Hematopoietic multipotent progenitor cell treated with erythropoietin and hydrocortisone succinate and interleukin-3 and kit ligand, for 8 days (in vitro differentiated cells): ENCODE measurements around the gene FRMD4B.
"Not testable (repeated sequence)": the region's sequence is repeated elsewhere in the genome, so short reads cannot be mapped to it uniquely, and the experiment has no call there.

Source experiments
- DNase-seq: peaks from one replicate; pipeline ENCODE4 v3.0.0-alpha.2; 2015

FRMD4B gene

DNA sequence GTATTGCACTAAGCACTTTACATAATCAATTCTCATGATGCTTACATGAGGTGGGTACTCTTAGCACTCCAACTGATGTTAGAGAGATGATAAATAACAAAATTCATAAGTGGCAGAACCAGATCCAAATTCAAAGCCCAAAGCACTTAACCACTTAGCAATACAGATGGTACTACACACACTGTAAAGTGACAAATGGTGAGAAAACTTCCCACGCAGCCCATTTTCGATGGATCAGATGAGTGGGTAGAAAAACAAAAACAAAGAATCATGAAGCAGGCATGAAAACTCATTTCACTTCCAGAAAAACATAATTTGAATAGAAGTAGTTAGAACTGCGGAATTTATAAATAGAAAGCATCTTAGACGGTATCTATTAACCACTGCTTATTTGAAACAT lies 66.2 kb downstream of the FRMD4B start:
- no peak for DNase-seq

DNA sequence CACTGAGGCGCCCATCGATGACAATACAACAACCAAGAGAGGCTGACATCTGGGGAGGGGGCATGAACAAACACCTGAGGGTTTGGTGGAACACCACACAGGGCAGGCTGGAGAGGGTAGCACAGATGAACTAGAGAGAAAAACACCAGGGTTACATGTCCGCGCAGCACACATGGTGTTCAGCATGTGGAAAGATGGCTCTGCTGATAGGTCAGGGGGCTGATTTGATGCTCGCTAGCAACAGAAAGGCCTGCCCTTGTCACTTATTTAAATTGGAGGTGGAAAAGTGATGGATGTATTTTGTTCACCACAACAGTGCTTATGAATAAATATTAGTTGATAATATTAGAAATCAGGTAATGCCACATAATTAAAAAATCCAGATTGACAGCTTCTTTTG lies 67.5 kb downstream of the FRMD4B start:
- DNase-seq: no peak

DNA sequence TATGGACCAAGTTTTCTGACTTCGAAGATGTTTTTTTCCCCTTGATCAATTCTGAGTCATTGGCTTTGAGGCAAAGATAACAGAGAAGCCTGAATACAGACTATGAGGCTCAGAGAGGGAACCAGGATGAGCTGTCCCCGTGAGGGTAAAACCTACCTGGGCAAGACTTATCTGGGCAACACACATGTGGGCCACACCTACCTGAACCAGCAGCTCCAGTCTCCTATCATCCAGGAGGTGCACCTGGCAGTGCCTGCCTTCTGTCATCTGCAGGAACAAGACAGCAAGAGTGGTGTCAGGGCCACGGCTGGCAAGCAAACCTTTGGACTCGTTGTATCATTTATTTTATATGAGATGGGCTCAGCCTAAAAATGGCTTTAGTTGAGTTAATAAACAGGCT lies 72.6 kb downstream of the FRMD4B start:
- DNase-seq: no peak

DNA sequence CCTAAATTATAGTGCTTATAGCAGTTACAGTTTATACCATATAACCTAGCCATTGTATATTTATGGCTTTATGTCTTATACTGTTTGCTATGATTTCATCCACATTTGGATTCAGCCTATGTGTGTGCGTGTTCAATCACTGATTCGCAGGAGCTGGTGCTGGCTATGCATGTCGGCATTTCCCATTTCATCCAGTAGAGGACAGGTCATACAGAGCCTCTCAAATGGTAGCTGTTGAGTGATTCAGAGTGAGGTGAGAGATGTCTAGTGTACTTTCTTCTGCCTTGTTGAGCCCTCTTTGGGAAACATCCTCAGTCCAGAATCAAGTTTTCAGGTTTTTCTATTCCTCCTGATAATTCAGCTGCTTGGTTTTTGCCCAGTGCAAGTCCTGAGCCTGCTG lies 76.1 kb downstream of the FRMD4B start:
- peak; percentile 24 for DNase-seq

DNA sequence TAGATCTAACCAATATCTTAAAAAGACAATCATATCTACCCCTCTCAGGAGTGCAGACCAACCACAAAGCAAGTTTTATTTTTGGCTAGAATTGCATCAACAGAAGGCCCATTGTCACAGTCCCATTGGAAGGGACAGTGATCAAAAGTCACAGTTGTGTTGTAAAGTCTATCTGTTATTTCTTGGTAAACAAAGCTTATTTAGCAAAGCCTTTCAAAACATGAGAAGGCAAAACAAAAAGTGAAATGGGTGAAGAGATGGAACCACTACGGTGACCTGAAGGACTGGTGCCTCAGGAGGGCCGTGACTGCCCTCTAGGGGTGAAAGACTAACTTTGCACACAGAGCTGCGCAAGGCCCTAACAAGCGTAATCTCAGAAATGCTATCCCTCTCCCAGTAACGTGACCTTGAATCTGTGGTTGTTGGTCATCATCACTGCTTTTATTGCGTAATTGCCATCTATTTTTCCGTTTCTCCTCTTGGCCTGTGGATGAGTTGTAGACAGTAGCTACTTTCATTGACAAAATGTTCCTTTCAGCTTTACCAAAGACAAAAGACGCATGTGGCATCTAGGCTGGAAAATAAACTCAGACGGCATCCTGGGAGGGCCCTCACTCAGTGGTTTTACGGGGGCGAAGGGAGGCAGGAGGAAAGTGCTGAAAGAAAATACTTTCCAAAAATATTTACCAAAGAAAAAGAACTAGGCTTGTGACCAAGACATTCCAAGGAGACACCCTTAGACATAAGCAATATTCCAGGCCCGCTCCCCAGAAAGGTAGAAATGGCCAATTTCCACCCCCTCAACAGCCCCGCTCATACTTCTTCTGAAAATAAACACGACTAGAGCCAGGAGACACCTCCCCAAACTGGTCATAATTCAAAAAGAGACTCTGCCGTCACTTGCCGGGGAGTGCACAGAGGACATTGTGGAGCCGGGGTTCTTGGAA lies 79.4 kb downstream of the FRMD4B start:
- DNase-seq: peak; percentile 80

DNA sequence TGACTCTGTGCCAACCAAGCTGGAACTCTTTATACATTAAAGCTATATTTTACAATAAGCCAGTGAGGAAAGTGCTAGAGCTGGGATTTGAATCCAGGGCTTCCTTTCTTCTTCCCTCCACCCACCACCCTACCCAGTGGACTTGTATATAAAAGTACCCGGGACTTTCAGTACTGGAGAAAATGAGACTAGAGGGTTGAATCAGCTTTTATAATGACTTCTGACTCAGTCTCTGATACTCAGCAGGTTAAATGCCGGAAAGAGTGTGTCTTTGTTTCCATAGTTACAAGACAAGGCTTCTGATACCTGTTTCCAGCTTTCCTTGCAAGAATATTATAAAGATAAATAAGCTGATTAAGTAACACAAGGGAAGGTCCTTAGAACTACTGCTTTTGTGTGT lies 80.9 kb downstream of the FRMD4B start:
- DNase-seq: no peak

DNA sequence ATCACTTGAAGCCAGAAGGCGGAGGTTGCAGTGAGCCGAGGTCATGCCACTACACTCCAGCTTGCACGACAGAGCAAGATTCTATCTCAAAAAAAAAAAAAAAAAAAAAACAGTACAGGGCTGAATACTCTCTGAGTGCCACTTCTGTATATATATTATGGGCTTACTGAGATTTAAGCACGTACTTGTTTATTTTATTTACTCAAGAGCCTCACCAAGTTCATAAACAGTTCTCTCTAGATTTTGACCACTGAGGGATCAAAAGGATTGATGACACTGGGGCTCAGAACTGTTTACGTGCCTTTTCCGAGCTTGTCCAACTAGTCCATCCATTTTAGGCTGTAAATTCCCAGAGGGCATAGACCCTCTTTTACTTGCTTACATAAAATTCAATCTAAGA lies 81.5 kb downstream of the FRMD4B start:
- DNase-seq: no peak

DNA sequence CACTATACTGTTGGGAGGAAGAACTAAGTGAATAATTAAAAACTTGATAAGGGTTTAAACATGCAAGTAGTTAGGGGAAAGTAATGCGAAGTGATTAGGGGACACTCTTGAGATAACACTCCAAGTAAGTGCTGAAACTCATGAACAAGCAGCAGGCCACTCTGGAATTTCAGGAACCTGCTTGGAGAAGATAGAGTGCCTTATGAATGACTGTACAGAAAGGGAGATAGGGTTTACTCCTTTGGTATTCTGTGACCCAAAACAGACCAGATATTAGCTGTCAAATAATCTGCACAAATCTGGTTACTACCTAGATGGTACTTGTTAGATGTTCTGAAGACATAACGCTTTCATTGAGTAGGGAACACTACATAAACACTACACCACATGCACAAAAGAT lies 85.6 kb downstream of the FRMD4B start:
- no peak for DNase-seq

DNA sequence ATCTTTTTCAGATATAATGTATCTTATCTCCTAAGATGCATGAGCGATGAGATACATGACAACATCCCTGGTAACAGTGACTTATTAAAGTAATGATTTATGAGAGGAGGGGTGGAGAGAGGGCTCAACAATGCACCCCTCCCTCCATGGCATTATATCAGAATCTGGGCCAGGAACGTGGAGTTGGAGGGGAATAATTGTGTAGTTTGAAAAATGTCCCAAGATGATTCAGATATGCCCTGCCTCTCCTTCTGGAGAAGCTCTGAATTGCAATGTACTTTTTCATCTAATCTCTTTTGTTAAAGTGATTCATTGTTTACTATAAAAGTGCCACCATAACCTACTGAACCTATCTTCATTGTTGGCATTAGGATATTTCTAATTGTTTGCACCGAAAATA lies 86.5 kb downstream of the FRMD4B start:
- DNase-seq: no peak

DNA sequence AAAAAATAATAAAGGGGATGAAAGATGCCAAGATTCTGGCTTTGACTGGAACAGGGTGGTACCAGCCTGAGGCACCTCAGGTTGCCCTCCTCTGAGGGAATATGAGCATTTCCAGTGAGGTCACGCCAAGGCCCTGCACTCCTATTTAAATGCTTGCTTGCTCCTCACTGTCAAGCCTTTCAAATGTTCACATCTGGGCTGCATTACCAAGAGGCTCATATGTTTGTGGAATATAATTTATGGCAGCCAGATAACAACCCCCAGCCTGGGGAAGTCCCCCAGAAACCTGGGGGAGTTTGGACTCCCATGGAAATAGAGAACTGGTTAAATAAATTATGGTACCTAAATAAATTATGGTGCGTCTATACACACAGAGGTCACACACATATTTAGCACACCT lies 88.4 kb downstream of the FRMD4B start:
- DNase-seq: no peak

DNA sequence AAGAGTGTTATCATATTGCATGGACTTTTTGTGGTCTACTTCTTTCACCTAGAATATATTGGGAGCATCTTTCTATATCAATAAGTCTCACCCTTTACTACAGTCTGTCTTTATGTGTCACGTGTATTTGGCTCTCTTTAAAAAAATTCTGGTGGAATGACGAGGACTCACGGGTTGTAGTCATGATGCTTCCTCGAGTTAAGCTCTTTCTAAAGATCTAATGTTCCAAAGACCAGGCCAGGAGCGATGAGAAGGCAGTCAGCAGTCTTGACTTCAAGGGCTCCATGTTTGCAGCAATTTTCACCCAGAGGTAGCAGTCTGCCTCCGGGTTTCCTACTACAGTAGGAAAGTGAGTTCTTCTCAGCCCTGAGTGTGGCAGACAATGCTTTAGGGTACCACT lies 88.9 kb downstream of the FRMD4B start:
- DNase-seq: no peak

DNA sequence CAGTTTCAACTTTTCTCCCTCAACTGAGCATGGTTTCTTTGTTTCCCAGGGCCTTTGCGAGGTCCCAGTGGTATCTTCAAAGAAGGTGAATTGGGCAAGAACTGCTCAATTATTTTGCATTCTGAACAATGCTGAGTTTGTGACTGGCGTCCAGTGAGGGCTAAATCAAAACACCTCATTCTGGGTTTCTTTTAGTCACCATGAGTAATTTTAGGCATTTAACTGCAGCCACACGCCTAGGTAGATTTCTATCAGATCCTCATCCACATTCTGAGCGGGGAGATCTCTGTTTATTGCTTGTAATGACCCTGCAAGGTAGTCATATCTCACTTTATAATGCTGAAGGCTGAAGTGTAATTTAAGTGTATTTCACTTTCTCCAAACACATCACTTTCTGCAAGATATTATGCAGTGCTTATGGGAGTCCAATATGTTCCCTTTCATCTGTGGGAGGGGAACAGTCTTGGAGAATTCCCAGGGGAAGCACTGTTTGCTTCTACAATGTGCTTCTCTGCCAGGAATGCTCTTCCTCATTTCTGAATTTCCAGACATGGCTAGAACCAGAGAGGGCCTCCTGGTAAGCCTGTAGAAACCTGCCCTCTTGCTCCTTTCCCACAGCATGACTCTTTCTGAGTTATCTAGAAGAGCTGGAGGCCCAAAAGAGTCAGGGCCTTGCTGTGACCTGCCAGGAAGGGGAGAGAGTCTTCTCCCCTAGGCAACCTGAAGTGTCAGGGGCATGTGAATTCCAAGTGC lies 91.7 kb downstream of the FRMD4B start:
- no peak for DNase-seq

DNA sequence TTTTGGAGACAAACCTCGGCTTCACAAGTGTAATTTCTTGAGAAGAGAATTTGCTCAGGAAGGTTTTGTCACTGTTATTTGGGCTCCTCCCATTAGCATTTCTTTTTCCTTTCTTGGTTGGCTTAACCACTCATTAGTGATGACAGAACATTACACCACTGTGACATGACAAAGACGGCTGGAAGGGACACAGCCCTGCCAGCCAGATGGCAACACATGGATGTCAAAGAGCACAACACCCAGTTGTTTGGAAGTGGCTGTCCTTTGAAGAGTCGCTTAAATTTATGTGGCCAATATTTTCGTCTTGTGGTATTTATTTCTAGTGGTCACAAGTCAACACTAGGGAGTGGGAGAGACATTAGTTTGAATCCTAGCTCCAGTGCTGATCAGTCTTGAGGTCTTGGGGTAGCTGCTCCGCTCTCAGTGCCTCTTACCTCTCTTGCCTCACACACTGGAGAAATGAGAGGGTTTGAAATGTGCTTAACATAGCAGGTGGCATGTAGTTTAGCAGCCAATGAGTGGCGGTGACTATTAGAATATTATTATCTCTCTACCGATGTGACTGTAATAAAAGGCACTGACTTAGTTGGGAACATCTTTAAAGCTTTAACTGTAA lies 92.8 kb downstream of the FRMD4B start:
- DNase-seq: no peak

DNA sequence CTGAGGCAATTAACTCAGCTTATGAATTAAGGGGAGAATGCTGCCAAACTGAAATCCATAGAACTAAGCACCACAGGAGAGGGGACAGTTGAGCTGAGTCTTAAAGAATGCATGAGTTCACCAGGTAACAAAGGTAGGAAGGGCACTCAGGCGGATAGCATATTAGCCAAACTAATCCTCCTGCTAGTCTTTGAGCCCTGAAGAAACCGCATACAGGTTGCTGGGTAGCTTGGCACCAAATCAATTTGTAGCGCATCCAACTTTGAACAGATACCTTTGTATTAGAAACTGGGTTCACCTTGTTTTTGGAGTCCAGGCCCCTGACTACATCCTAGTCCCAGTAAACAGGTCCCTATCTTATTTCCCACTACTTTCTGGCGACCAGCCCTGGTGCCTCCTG lies 93.7 kb downstream of the FRMD4B start:
- DNase-seq: no peak

DNA sequence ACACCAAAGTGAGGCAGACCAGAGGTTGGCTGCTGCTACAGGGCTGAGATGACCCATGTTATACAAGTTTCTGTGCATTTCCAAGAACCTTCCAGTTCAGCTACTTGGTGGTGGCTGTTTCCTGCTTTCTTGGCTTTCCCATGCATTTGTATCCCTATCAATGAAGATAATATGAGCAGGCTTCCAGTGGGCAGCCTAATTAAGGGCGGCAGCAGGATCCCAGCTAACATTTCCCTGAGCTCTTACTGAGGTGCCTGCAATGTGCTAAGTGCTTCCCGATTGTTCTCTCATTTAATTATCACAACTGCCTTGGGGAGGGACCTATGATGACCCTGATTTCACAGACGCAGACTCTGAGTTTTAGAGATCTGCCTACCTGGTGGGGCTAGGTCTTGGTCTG lies 95.5 kb downstream of the FRMD4B start:
- no peak for DNase-seq

DNA sequence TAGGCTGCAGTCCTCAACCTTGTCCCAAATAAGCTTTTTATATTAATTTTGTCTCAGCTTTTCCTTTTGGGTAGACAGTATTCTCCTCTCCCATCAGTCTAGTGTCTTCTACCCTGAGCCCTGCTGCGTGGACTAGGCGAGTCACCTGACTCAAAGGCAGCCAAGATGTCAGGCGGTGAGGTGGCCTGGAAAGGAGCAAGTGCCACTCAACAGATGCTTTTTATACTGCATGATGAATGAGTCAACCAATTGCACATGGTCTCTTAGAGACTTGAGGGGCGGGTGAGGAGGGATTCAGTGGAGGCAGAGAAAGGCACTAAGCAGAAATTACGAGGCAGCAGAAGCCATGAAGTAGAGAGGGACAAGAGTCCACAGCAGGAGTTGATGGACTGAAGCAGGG lies 95.9 kb downstream of the FRMD4B start:
- DNase-seq: no peak

DNA sequence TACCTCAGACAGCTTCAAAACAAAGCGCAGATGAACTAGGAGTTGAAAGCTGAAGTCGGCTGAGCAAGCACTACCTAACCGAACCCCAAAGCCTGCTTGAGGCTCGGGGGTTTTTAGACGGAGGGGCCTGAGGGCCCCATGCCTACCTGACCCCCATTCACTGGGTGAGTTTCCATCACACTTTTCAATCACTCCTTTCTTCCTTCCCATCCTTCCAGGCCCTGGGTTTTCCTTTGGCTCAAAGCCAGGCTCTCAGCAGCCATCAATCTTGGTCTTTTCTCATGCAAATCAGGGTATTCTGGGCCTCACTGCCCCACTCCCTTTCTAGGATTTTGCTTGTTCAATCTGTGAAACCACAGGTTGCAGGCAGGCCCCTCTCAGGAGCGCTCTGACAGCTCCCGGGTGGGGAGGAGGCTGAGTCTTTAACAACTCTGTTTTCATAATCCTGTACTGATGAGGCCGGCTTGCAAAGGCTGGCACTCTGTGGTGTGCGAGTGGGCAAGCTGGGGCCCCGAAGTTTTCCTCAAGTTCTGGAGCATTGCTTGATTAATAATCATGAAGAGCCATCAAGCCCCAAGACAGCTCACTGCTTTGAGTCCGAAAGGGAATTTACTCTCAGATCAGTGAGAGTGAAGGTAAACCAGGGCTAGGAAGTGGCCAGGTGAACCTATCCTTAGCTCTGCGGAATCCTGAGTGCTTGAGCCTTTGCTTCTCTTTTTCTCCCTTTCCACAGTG lies 97.6 kb downstream of the FRMD4B start:
- no peak for DNase-seq

DNA sequence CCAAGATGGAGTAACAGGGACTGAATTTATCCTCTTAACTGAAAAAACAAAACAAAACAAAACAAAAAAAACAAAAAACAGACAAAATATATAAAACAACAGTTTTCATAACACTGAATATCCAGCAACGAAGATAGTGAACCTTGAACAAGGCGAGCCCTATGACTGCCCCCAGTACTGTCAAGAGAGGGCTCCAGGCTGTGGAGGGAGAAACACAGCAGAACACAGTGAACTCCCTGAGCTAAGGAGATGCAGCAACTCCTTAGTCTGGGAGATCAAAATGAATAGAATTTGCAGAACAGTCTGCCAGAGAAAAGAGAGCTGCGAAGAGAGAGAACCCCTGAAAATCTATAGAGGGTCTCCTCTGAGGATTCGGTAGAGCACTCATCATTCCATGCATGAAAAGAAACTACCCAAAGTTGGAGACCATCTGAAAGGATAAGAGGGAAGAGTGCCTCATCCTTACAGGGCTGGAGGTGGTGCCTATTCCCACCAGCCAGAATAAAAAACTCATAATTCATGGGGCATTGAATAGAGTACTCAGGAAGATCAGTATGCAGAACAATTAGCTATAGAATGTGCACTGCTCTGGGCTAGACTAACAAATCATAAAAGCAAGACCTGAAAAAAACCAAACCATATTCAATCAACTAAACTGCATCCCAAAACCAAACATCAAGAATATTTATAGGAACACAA lies 101.8 kb downstream of the FRMD4B start:
- no peak for DNase-seq

DNA sequence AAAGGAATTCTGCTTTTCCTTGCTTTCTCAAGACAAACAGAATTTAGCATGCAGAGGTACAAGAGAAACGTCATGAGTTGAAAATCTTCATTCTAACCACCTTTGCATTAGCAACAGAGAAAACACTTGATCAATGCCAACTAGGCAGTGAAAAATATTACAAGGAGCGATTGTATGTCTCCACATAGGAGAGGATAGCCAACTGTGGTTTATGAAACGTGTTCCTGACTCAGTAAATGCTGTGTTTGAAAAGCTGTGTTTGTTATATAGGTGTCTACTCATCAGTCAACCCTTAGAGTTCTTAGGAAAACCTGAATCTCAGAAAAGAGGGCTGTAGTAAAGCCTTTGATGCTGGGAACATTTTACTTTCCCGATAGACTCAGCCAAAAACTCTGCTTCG lies 102.4 kb downstream of the FRMD4B start:
- DNase-seq: no peak

DNA sequence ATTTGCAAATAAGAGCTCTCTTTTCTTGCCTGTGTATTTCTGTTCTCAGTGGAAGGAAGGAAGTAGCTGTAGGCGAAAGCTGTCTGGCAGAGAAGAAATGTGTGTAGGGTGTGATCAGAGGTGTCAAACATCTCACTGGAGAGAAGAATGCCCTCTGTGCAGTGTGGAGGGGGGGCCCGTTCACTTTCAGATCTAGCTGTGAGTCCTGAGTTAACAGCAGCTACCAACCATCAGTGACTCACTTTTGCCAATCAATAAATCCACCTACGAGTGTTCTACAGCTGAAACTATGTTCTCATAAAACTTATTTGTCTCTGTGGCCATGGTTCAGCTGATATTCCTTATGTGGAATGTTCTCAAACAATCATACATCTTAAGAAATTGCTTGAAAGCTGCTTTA lies 103.7 kb downstream of the FRMD4B start:
- no peak for DNase-seq

DNA sequence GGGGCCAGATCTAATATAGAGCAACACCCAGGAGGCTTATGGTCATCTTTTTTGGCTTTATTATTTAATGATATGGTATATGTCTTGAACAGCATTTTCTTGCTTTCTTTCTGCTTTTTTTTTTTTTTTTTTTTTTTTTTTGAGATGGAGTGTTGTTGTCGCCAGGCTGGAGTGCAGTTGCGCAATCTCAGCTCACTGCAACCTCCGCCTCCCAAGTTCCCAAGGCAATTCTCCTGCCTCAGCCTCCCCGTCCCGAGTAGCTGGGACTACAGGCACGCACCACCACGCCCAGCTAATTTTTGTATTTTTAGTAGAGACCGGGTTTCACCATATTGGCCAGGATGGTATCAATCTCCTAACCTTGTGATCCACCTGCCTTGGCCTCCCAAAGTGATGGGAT lies 108.5 kb downstream of the FRMD4B start:
- not testable (repeated sequence) for DNase-seq

DNA sequence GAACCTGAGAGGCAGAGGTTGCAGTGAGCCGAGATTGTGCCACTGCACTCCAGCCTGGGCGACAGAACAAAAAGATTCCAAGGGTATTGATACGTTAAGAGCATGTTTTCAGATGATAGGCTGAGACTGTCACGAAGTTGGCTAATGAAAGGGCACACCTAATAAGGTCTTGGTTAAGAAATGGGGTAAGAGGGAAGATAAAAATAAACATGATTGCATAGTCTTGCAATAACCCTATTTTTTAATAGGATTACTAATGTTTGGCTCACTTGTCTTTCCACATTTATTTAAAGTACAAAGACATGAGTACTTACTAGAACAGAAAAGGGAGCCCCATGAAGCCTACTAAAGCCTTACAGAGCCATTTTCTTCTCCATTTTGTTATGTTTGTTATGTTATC lies 109.0 kb downstream of the FRMD4B start:
- no peak for DNase-seq

DNA sequence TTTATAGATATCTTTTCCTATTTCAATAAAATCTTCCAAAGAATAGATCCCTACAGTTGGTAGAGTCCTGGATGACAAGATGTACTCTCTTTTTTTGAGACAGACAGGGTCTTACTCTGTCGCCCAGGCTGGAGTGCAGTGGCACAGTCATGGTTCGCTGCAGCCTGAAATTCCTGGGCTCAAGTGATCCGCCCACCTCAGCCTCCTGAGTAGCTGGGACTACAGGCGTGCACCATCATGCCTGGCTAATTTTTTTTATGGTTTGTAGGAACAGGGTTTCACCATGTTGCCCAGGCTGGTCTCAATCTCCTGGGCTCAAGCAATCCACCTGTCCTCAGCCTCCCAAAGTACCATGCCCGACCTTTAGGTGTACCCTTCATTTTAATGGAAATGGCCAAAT lies 109.7 kb downstream of the FRMD4B start:
- not testable (repeated sequence) for DNase-seq
